ENCODE results near the gene EFNA1. TPM values are rescaled to one million over a fixed set of nuclear protein-coding genes. Genes with fewer than 3 reads are reported as not detected.

The EFNA1 gene
- total and polyA plus RNA-seq, 2 of the 4 experiments (the other 2 are of a cell fraction), result 0.90 to 1.6 TPM

DNA sequence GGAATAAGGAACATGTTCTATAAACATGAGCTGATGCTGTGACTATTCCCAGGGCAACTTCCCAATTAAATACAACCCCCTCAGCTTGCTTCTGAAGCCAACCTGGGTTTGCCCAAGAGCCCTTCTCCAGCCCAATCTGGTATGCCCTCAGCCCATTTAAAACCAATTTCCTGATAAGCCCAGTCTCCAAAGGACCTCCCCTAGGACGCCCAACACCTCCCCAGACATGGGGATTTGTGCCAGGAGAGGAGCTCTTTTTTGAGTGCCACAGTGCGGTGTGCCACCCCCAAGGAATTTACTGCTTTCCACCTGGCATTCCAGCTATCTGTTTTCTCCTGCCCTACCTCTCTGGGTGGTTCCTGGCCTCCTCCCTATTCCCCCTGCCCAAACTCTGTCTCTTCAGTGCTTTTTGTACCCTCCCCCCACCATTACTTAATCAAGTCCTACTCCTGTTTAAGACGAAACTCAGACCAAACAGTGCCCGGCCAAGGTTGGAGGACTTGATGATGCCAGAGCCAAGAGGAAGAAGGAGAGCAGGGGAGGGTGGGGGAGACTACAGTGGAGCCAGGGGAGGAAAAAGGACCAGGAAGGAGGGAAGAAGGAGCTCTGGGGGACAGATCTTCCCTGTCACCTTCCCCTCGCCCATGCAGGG lies 11.4 kb upstream of the EFNA1 start:
- Histone ChIP-seq H3K9ac (ENCODE audit: low read depth, low read length) (no peak overlapping the region), H4K20me1 (ENCODE audit: insufficient read depth, low read length) (no peaks in the 10 kb centered on the region), H3K79me1 (ENCODE audit: low read depth in 1 of 2, low read length in 2 of 2) (no peaks in the 10 kb centered on the region), H4K5ac (ENCODE audit: low read depth, low read length) (no peak overlapping the region), H3K4me3 (ENCODE audit: insufficient read depth, low read depth, low read length) (no peak overlapping the region), H2BK20ac (ENCODE audit: low read depth, low read length) (no peak overlapping the region), H3K14ac (replicated peaks; ENCODE audit: low read depth, low read length) (no peak overlapping the region), H3K4me1 (ENCODE audit: control insufficient read depth, insufficient read depth, low read length) (no peaks in the 10 kb centered on the region), H3K9me1 (ENCODE audit: insufficient read depth, low read length) (no peaks in the 10 kb centered on the region; the same call in 1 of the 2 replicates), H3K56ac (ENCODE audit: extremely low read depth, insufficient read depth, low read length) (no peak overlapping the region), H3K27me3 (ENCODE audit: control insufficient read depth, insufficient read depth, low read length) (peaks cover 58% of the 10 kb centered on the region), H4K91ac (ENCODE audit: insufficient read depth, low read depth, low read length) (no peak overlapping the region), H2BK120ac (ENCODE audit: low read depth, low read length) (no peak overlapping the region), H3K27ac (ENCODE audit: insufficient read depth, low read length) (no peak overlapping the region), H3K18ac (ENCODE audit: low read depth, low read length) (no peak overlapping the region), H3K4me2 (ENCODE audit: low read depth, low read length) (no peak overlapping the region), H2AK5ac (ENCODE audit: low read depth, low read length) (no peak overlapping the region), H3K9me3 (ENCODE audit: control insufficient read depth, insufficient read depth, low read length) (no peaks in the 10 kb centered on the region), H3K4ac (ENCODE audit: low read depth, low read length) (no peak overlapping the region), H2AFZ (replicated peaks; ENCODE audit: low read length, poor library complexity) (no peak overlapping the region), H2BK5ac (ENCODE audit: low read depth, low read length, poor library complexity, severe bottlenecking) (no peak overlapping the region), H2BK15ac (ENCODE audit: low read depth, low read length) (no peak overlapping the region), H3K36me3 (ENCODE audit: control insufficient read depth, insufficient read depth, low read length) (no peaks in the 10 kb centered on the region), H4K8ac (ENCODE audit: low read depth in 2 of 2, low read length in 2 of 2) (no peak overlapping the region), H3K23ac (ENCODE audit: low read depth, low read length) (no peak overlapping the region), H2AK9ac (replicated peaks; ENCODE audit: low read depth, low read length, poor library complexity) (no peak overlapping the region)
- POLR2A ChIA-PET (ENCODE audit: unreplicated experiment), result no interaction called here
- DNase-seq, result no peak
- BruUV-seq (replicated peaks), result no TSS peak
- no peak for ATAC-seq (ENCODE audit: low read depth)
- CTCF ChIA-PET, result interaction anchor here (1.2 kb wide), 1 partner anchor 10 kb away, joined by 3 read pairs; no protein-coding TSS in a partner anchor
- in situ Hi-C loops (cut with MboI; ENCODE audit: low sequenced_read_pairs) (no loop called here), dilution Hi-C loops (cut with HindIII; ENCODE audit: low sequenced_read_pairs, unreplicated experiment) (no loop called here), intact Hi-C loops (cut with micrococcal nuclease) (no loop called here)
- WGBS, 2 experiments (ENCODE audit: extremely low coverage in 2 of 2, insufficient read length in 1 of 2), result 29% methylated on average over 1 of the region's 5 CpGs; no CpG with 5 or more reads in 1 of the 2 experiments
- TF ChIP-seq RCOR1 (IDR thresholded peaks at IDR 0.05; ENCODE audit: insufficient replicate concordance, low read length) (no peak), MAZ (IDR thresholded peaks at IDR 0.05; ENCODE audit: borderline replicate concordance, low read depth, low read length) (no peak), POLR2A (IDR thresholded peaks at IDR 0.05; ENCODE audit: low read depth, low read length) (no peak)
